ENCODE data around the gene PXDN.

PXDN gene

GRCh38 chr2:1612391-1613077 lies 131.8 kb downstream of the PXDN start:
- Histone ChIP-seq H3K27ac (ENCODE audit: low read length) (no peak overlapping the region), H3K27me3 (ENCODE audit: low read depth, low read length) (no peaks in the 10 kb centered on the region), H3K4me1 (ENCODE audit: control insufficient read depth in 1 of 2, insufficient read depth in 2 of 2, low read length in 2 of 2) (no peaks in the 10 kb centered on the region), H3K9me3 (ENCODE audit: control insufficient read depth in 1 of 2, low read length in 2 of 2) (no peaks in the 10 kb centered on the region), H3K36me3 (ENCODE audit: control insufficient read depth in 1 of 2, insufficient read depth in 2 of 2, low read length in 2 of 2) (no peaks in the 10 kb centered on the region), H3K4me3 (ENCODE audit: low read depth in 1 of 2, low read length in 2 of 2) (no peak overlapping the region)

- no peaks in the 10 kb centered on the region for H3K4me1 ChIP-seq (ENCODE audit: control insufficient read depth in 1 of 2, insufficient read depth in 2 of 2, low read length in 2 of 2)
- H3K4me3 ChIP-seq (ENCODE audit: low read depth in 1 of 2, low read length in 2 of 2), result no peak overlapping the region
- H3K9me3 ChIP-seq (ENCODE audit: control insufficient read depth in 1 of 2, low read length in 2 of 2), result no peaks in the 10 kb centered on the region
- no peaks in the 10 kb centered on the region for H3K27me3 ChIP-seq (ENCODE audit: low read depth, low read length)
- no peak overlapping the region for H3K27ac ChIP-seq (ENCODE audit: low read length)
- no peaks in the 10 kb centered on the region for H3K36me3 ChIP-seq (ENCODE audit: control insufficient read depth in 1 of 2, insufficient read depth in 2 of 2, low read length in 2 of 2)
These were observed 132.4 kb downstream of the PXDN start for GRCh38 chr2:1611886-1612285.

DNA sequence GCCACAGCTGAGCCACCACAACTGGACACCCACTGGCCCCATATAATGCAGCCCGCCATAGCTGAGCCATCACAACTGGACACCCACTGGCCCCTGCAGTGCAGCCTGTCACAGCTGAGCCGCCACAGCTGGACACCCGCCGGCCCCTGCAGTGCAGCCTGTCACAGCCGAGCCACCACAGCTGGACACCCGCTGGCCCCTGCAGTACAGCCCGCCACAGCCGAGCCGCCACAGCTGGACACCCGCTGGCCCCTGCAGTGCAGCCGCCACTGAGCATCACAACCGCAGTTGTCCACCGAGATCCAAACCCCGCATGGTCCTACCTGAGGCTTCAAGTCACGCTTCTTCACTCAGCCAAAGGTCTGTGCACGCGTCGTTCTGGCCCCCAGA lies 134.2 kb downstream of the PXDN start:
- Histone ChIP-seq H3K4me3 (ENCODE audit: low read depth in 1 of 2, low read length in 2 of 2) (no peak overlapping the region), H3K9me3 (ENCODE audit: control insufficient read depth in 1 of 2, low read length in 2 of 2) (no peaks in the 10 kb centered on the region), H3K36me3 (ENCODE audit: control insufficient read depth in 1 of 2, insufficient read depth in 2 of 2, low read length in 2 of 2) (no peaks in the 10 kb centered on the region), H3K27me3 (ENCODE audit: low read depth, low read length) (no peaks in the 10 kb centered on the region), H3K27ac (ENCODE audit: low read length) (no peak overlapping the region), H3K4me1 (ENCODE audit: control insufficient read depth in 1 of 2, insufficient read depth in 2 of 2, low read length in 2 of 2) (peaks cover 0 to 14% of the 10 kb centered on the region in 2 donors)

- Histone ChIP-seq H3K27ac (ENCODE audit: low read length) (no peak overlapping the region), H3K36me3 (ENCODE audit: control insufficient read depth in 1 of 2, insufficient read depth in 2 of 2, low read length in 2 of 2) (no peaks in the 10 kb centered on the region), H3K9me3 (ENCODE audit: control insufficient read depth in 1 of 2, low read length in 2 of 2) (no peaks in the 10 kb centered on the region), H3K27me3 (ENCODE audit: low read depth, low read length) (peaks cover 2% of the 10 kb centered on the region), H3K4me3 (ENCODE audit: low read depth in 1 of 2, low read length in 2 of 2) (no peak overlapping the region), H3K4me1 (ENCODE audit: control insufficient read depth in 1 of 2, insufficient read depth in 2 of 2, low read length in 2 of 2) (peaks cover 0 to 16% of the 10 kb centered on the region in 2 donors)
These were observed 134.7 kb downstream of the PXDN start for GRCh38 chr2:1609485-1610095.

DNA sequence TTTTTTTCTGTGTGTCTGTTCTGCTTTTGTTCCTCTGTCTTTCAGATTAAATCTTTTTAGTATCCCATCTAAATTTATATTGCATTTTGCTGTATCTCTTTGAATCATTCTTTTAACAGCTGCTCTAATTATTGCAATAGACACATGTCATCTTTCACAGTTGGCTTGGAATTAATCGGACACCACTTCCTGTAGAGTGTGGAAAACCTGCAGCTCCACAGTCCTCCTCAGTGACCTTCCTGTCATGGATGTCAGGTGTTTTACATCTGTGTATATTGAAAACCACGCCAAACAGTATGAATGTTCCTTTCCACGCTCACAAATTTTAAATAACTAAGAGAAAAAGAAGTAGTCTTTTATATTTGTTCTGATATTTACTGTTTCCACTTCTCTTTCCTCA lies 135.3 kb downstream of the PXDN start:
- no peaks in the 10 kb centered on the region for H3K9me3 ChIP-seq (ENCODE audit: control insufficient read depth in 1 of 2, low read length in 2 of 2)
- no peak overlapping the region for H3K27ac ChIP-seq (ENCODE audit: low read length)
- H3K4me3 ChIP-seq (ENCODE audit: low read depth in 1 of 2, low read length in 2 of 2), result no peak overlapping the region
- peaks cover 0 to 16% of the 10 kb centered on the region in 2 donors for H3K4me1 ChIP-seq (ENCODE audit: control insufficient read depth in 1 of 2, insufficient read depth in 2 of 2, low read length in 2 of 2)
- H3K36me3 ChIP-seq (ENCODE audit: control insufficient read depth in 1 of 2, insufficient read depth in 2 of 2, low read length in 2 of 2), result no peaks in the 10 kb centered on the region
- peaks cover 5% of the 10 kb centered on the region for H3K27me3 ChIP-seq (ENCODE audit: low read depth, low read length)

DNA sequence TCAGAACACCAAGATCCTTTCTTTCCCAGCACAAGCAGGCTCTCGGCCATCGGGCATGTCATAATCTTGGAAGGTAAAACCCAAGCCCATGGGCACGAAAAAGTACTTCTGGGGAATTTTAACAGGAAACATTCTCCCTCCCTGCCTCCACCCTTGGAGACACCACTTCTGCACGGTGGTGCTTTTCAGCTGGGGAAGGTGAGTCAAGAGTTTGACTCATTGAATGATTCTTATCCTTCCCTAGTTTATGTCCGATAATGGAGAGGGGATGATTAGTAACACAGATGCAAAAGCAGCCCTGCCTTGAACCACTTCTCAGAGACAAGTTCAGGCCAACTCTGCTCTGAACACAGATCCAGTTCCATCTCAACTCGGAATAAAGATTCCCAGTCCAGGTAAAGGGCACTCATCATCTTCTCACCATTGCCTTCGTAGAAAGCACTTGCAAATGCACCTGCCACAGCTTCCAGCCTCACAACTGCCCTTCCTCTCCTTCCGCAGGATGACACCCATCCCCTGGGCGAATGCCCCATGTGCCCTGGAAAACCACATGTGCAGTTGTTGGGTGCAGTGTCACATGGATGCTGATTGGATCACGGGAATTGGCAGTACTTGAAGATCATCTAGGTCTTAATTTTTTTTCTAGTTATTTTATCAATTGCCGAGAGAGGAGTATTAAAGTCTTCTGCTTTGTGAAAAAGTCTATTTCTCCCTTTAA lies 136.2 kb downstream of the PXDN start:
- H3K27me3 ChIP-seq (ENCODE audit: low read depth, low read length), result peaks cover 5% of the 10 kb centered on the region
- H3K36me3 ChIP-seq (ENCODE audit: control insufficient read depth in 1 of 2, insufficient read depth in 2 of 2, low read length in 2 of 2), result no peaks in the 10 kb centered on the region
- no peak overlapping the region for H3K4me3 ChIP-seq (ENCODE audit: low read depth in 1 of 2, low read length in 2 of 2)
- H3K4me1 ChIP-seq (ENCODE audit: control insufficient read depth in 1 of 2, insufficient read depth in 2 of 2, low read length in 2 of 2), result peaks cover 0 to 16% of the 10 kb centered on the region in 2 donors
- H3K27ac ChIP-seq (ENCODE audit: low read length), result no peak overlapping the region
- no peaks in the 10 kb centered on the region for H3K9me3 ChIP-seq (ENCODE audit: control insufficient read depth in 1 of 2, low read length in 2 of 2)

- no peaks in the 10 kb centered on the region for H3K9me3 ChIP-seq (ENCODE audit: control insufficient read depth in 1 of 2, low read length in 2 of 2)
- H3K4me1 ChIP-seq (ENCODE audit: control insufficient read depth in 1 of 2, insufficient read depth in 2 of 2, low read length in 2 of 2), result peaks cover 0 to 16% of the 10 kb centered on the region in 2 donors
- no peak overlapping the region for H3K4me3 ChIP-seq (ENCODE audit: low read depth in 1 of 2, low read length in 2 of 2)
- H3K36me3 ChIP-seq (ENCODE audit: control insufficient read depth in 1 of 2, insufficient read depth in 2 of 2, low read length in 2 of 2), result no peaks in the 10 kb centered on the region
- H3K27ac ChIP-seq (ENCODE audit: low read length), result no peak overlapping the region
- peaks cover 5% of the 10 kb centered on the region for H3K27me3 ChIP-seq (ENCODE audit: low read depth, low read length)
These were observed 136.9 kb downstream of the PXDN start for GRCh38 chr2:1607236-1607920.

- Histone ChIP-seq H3K27me3 (ENCODE audit: low read depth, low read length) (peaks cover 5% of the 10 kb centered on the region), H3K9me3 (ENCODE audit: control insufficient read depth in 1 of 2, low read length in 2 of 2) (no peaks in the 10 kb centered on the region), H3K27ac (ENCODE audit: low read length) (no peak overlapping the region), H3K4me1 (ENCODE audit: control insufficient read depth in 1 of 2, insufficient read depth in 2 of 2, low read length in 2 of 2) (peaks cover 0 to 16% of the 10 kb centered on the region in 2 donors), H3K4me3 (ENCODE audit: low read depth in 1 of 2, low read length in 2 of 2) (no peak overlapping the region), H3K36me3 (ENCODE audit: control insufficient read depth in 1 of 2, insufficient read depth in 2 of 2, low read length in 2 of 2) (no peaks in the 10 kb centered on the region)
These were observed 137.7 kb downstream of the PXDN start for GRCh38 chr2:1606421-1607235.

GRCh38 chr2:1606046-1606400 lies 138.3 kb downstream of the PXDN start:
- peaks cover 5% of the 10 kb centered on the region for H3K27me3 ChIP-seq (ENCODE audit: low read depth, low read length)
- peaks cover 0 to 16% of the 10 kb centered on the region in 2 donors for H3K4me1 ChIP-seq (ENCODE audit: control insufficient read depth in 1 of 2, insufficient read depth in 2 of 2, low read length in 2 of 2)
- H3K27ac ChIP-seq (ENCODE audit: low read length), result no peak overlapping the region

DNA sequence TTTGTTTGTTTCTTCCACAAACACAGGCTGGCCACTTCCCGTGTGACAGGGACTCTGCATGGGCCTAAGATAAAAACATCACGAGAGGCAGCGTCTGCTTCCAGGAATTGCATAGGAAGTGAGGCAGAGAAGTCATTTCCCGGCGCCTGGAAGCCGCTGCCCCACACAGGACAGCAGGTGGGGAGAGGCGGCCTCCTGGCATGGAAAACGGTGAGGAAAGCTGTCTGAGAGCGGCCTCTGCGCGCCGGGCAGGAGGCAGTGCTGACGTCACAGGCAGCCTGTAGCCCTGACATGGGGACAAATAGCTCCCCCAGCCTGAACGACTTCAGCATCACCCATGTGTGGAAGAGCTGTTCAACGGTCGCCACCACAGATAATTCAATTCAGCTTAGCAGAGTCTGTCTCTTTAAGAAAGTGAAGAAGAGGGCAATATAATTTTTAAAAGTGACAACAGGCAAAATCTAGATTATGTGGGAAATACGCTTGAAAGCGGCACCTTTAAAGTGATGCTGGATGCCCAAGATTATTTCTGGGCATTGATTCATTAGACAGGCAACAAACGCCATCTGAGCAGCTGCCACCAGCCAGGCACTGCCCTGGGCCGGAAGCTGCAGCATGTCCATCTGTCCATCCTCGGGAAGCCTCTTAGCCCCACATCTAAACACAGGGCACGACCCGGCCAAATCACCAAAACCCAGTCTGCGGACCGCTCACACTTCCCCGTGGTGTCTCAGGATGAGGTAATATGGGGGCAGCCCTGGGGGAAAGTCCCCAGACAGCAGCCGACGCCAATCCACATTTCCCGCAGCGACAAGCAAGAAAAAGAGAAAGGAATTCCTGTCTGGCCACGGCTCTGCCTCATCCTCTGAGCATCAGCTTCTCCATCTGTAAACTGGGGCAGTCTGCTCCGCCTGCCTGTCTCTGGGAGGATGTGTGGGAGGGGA lies 138.9 kb downstream of the PXDN start:
- no peaks in the 10 kb centered on the region for H3K9me3 ChIP-seq (ENCODE audit: control insufficient read depth in 1 of 2, low read length in 2 of 2)
- peaks cover 0 to 16% of the 10 kb centered on the region in 2 donors for H3K4me1 ChIP-seq (ENCODE audit: control insufficient read depth in 1 of 2, insufficient read depth in 2 of 2, low read length in 2 of 2)
- no peak overlapping the region for H3K4me3 ChIP-seq (ENCODE audit: low read depth in 1 of 2, low read length in 2 of 2)
- no peaks in the 10 kb centered on the region for H3K36me3 ChIP-seq (ENCODE audit: control insufficient read depth in 1 of 2, insufficient read depth in 2 of 2, low read length in 2 of 2)
- H3K27ac ChIP-seq (ENCODE audit: low read length), result no peak overlapping the region
- peaks cover 5% of the 10 kb centered on the region for H3K27me3 ChIP-seq (ENCODE audit: low read depth, low read length)

More at GRCh38 chr2:1606046-1606400, 138.3 kb downstream of the PXDN start:
- Histone ChIP-seq H3K4me3 (ENCODE audit: low read depth in 1 of 2, low read length in 2 of 2) (no peak overlapping the region), H3K9me3 (ENCODE audit: control insufficient read depth in 1 of 2, low read length in 2 of 2) (no peaks in the 10 kb centered on the region), H3K36me3 (ENCODE audit: control insufficient read depth in 1 of 2, insufficient read depth in 2 of 2, low read length in 2 of 2) (no peaks in the 10 kb centered on the region)
